GM18951 (cell line): ENCODE measurements around the gene MAL.

ENCODE experiments used
- POLR2A ChIP-seq: IDR thresholded peaks from 4 replicates; pipeline ENCODE4 v1.6.1; 2011; ENCODE audit warnings: mild to moderate bottlenecking; ENCODE audit not compliant: insufficient read length, insufficient read depth; ENCODE audit errors: extremely low read depth
- in situ Hi-C: fragments of 300-500 bp; cut with MboI; formaldehyde crosslinking; loops from one replicate; pipeline ENCODE4 v1.12.0; 2022; ENCODE audit warnings: low sequenced_read_pairs, mixed read lengths, inconsistent platforms; ENCODE audit not compliant: unreplicated experiment

The MAL gene

DNA sequence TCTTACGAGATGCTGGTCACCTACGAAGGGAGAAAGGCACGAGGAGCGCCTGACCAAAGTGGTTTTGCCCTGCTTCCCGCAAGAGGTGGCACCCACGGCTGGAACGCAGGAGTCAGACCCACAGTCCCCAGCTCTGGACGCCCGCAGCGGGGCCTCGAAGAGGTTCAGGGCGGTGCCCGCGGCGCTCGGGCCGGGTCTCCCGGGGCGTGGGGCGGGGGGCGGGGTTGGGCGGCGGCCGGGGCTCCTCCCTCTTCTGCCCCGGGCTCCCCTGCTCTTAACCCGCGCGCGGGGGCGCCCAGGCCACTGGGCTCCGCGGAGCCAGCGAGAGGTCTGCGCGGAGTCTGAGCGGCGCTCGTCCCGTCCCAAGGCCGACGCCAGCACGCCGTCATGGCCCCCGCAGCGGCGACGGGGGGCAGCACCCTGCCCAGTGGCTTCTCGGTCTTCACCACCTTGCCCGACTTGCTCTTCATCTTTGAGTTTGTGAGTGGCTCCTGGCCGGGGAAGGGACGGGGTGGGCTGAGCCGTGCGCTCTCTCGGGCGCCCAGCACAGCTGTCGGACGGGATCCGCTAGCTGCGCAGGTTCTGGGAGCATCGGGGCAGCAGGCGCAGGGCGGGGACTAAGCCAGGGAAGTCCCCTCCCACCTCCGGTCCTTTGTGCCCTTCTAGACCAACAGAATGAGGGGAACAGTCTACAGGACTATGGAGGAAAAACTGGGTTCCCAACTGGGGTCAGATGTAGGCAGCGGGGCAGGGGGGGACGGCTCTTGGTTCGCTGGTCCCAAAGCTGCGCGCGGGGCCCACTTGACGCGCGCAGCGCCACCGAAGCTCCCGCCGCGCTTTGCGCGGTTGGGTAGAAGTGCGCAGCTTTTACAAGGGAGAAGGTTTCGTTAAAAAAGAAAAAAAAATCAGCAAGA lies at the start of gene MAL:
TSS of gene MAL (plus strand) at position 303 of the 914 bp plus-strand sequence. CDS start at position 388, 85 bp downstream.
- no peak for TF ChIP-seq POLR2A
- in situ Hi-C loops, result no loop called here

DNA sequence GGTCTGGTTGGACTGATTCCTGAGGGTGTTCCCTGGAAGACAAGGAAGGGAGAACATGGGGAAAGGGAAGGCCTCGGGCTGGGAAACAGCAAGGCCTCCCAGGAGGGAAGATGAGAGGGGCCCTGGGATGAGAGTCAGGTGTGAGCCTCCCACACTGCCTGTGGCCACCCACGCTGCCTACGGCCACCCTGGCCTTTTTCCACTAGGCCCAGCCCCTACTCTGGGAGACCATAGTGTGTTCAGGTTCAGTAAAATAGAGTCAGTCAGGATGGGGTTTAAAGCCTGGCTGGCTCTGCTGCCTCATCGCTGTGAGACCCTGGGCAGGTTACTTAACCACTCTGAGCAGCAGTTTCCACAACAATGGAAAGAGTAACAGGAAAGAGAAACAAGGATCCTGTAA lies 47.7 kb upstream of the MAL start:
- in situ Hi-C loops, result no loop called here
- TF ChIP-seq POLR2A, result no peak

DNA sequence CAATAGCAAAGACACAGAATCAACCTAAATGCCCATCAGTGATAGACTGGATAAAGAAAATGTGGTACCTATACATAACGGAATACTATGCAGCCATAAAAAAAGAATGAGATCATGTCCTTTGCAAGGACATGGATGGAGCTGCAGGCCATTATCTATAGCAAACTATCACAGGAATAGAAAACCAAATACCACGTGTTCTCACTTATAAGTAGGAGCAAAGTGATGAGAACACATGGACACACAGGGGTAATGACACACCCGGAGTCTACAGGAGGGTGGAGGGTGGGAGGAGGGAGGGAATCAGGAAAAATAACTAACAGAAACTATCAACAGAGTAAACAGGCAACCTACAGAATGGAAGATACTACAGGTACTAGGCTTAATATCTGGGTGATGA lies 46.6 kb upstream of the MAL start:
- no peak for TF ChIP-seq POLR2A
- in situ Hi-C loops, result no loop called here

DNA sequence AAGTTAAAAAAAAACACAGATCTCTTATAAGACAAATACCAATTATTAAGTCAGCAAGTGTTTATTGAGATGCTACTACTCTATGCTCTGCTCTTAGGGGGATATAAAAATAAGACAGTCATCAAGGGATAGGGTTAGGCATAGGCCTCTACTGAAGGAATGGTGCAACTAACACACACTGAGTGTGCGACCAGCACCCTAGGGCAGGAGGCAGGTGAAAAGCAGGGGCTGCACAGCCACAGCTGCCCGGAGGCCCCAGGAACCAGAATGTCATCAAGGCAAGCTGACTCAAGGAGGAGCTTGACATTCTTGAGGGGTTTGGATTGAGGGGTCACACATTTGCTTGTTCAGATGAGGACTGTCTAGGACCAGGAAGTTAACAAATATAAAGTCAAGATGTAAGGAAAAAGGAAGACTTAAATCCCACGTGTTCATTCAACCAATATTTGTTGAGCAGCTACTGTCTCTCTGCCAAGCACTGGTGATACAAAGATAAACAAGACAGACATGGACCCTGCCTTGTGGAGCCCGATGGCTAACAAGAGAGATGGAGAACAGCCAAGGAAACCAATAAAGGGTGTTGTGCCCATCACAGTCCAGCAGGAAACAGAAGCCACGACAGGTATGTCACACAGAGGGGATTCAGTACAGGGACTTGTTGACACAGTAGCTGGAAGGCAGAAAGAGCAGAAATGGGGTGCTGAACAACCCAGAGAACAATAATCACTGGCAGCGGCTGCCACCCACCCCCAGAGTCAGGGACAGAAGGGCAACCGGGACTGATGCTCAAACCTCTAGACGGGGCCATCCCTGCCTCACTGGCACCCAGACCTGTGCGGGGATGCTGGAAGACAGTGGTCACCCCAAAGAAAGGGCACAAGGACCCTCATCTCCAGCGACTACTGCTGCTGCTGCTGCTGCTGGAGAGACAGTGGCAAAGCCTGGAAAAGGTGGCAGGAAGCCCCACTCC lies 45.8 kb upstream of the MAL start:
- no peak for TF ChIP-seq POLR2A
- in situ Hi-C loops, result no loop called here

DNA sequence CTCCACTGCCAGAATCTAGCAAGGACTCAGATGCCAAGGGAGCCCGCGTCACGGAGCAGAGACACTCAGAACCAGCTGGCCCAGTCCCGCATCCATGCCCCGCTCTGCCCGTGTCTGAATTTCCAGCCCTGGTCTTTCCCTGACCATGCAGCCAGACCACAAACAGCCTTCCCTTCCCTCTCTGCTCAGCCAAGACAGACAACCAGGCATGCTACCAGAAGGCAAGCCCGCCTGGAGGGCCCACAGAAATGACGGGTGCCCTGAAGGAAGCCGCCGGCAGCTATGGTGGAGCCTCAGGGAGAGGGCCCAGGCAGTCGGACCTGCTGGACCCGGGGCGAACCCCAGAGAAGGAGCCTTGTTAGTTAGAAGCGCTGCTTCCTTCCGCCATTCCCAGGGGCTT lies 45.1 kb upstream of the MAL start:
- TF ChIP-seq POLR2A, result no peak
- in situ Hi-C loops, result no loop called here

DNA sequence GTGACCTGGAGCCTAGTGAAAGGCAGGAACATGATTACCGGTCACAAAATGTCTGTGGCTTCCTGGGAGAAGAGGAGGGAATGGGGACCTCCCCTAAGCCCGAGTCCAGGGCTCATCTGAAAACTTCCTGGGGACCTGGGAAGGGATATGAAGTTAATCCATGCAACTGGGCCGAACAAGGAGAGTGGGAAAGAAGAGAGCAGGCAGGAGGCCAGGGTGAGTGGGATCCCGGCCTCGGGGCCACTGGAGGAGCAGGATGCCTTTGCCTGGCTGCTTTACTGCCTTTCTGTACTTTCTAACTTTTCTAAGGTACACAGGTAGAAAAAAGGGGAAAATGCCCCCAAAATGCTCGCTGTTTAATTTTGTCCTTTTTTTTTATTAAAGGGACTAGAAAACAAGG lies 43.4 kb upstream of the MAL start:
- TF ChIP-seq POLR2A, result no peak
- in situ Hi-C loops, result no loop called here

DNA sequence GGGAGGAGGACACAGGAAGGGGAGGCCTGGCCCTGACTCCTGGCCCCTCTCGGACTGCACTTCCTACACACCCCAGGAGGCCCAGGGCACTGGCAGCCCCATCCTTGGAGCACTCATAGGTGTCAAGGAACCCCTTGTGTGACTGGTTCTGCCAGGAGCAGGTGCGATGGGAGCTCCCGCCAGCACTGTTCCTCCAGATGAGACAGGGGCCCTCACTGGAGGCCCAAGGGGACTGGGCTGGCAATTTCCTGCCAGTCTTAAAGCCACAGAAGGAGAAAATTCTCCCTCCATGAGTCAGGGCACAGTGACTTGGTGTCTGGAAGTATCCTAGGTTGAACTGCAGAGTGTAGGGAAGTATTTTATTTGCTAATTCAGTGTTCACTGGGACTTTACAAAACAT lies 42.8 kb upstream of the MAL start:
- TF ChIP-seq POLR2A, result no peak
- in situ Hi-C loops, result no loop called here

DNA sequence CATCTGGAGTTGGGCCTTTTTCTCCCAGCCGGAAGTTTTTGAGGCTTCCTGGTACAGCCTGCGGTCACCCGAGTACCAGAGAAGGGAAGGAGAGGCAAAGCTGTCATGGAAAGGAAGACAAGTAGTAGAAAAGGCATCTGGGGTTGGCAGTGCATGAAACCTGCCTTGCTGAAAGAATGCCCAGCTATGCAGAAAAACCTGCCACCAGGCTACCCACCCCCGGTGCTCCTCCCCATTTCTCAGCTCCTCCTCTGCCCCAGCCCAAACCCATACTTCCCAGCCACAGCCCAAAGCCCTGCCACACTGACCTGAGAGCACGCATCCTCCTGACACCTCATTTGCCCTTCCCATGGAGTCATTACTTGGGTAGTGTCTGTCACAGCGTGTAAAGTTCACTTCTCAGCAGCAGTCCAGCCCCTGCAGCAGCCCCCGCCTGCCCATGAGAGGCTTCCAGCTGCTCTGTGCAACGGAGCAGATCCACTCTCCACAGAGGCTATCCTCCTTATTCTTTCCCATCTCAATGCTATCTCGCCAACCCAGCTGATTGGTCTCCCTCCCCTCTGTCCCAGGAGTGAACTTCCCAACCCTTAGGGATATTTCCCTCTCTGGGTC lies 40.4 kb upstream of the MAL start:
- in situ Hi-C loops, result no loop called here
- TF ChIP-seq POLR2A, result no peak

DNA sequence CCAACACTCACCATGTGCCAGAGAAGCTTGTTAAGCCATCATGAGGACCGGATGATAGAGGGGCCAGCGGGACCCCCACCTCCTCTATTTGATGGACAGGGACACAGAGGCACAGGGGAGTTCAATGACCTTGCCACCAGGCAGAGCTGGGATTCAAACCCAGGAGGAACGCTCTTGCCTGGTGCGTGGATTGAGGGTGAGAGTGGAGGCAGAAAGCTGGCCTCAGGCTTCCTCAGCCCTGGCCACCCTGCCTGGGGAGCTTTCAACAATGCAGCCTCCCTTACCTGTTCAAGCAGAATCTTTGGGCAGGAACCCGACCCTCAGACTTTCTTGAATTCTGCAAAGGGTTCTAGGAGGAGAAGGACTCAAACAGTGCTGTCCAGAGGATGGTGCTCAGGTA lies 39.9 kb upstream of the MAL start:
- no peak for TF ChIP-seq POLR2A
- in situ Hi-C loops, result no loop called here

DNA sequence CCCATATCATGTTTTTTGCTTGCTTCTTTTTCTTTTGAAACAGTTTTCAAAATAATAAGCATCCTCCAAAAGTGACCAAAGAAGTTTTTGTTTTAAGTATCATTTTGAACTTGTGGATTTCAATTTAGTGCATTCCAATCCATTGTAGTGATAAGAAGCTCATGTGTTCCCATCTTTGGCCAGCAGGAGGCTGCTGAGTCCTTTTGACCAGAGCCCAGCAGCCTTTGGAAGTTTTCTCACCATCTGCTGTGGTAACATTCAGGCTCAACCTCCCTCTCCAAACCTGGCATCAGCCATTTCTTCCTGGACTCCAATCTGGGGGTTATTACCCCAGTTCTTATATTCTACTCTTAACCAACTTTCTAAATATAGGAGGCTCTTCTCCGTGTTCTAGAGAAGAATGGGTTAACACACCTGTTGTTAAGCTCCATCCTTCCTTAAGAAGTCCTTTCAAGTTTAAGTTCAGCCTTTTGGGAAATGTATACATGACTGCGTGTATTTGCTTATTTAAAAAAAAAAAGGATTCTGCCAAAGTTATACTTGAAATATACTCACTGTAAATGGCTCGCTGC lies 39.0 kb upstream of the MAL start:
- TF ChIP-seq POLR2A, result no peak
- in situ Hi-C loops, result no loop called here

DNA sequence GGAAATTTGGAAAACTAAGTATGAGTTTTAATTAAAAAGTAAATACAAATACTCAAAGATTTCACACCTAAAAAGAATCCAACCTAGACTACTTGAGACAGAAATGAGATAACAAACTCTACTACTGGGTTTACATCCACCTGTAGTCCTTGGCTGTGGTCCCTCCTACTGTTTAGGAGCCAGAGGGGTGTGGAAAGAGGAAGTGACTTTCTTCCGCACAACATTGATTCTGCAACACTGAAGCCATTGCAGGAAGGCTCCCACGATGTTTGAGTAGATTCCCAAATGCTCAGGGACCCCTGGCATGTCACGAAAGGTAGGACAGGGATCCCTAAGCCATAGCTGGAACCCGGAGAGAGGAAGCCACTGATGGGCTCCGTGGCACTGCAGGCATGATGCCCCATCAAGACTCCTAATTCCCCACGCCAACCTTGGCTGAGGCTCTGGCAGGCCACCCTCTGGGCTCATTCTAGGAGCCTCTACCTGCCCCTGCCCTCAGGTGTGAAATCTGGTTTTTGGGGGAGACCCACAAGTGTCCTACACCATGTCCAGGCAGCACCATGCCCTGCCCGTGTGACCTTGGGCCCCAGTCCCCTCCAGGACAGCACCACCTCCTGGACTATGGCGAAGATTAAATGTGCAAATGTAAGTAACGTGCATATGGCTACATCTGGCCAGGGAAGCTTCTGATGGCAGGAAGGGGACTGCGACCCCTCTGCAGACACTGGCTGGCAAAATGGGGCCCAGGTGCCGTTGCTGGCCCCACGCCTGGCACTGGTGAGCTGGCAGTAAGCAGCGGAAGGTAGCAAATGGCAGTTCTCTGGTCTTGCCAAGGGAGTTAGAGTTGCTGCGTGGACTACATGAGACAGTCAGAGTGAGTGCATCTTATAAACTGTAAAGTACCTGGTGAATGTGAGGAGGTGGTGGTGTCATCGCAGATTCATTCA lies 38.2 kb upstream of the MAL start:
- no peak for TF ChIP-seq POLR2A

DNA sequence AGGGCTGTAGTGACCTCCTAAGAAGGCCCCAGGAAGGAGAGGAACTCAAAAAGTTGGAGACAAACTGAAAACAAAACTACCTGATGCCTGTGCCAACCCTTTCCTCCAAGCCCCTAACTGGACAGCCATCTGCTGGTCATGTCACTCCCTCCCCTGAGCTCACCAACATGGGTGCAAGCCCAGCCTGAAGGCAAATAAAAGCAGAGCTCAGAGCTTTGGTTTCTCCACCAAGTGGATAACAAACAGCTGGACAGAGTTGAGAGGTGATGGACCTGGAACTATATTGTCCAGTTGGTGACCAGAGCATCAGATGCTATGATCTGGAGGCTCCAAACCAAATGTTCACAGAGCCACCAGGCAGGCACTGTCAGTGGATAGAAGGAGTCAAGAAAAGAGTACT lies 34.6 kb upstream of the MAL start:
- no peak for TF ChIP-seq POLR2A
- in situ Hi-C loops, result no loop called here

More for the DNA sequence above, 38.2 kb upstream of the MAL start:
- in situ Hi-C loops, result no loop called here
